GM12864 (cell line): ENCODE measurements around the gene LSP1.

ENCODE experiments used
- DNase-seq: peaks from one replicate; pipeline ENCODE4 v3.0.0-alpha.2; 2011; ENCODE audit warnings: low read depth
- H3K4me3 ChIP-seq: 2 replicates; pipeline ENCODE4 v1.5.1; 2011; ENCODE audit warnings: mild to moderate bottlenecking, low read depth, low read length, control low read depth
- CTCF ChIP-seq: IDR thresholded peaks from 2 replicates; pipeline ENCODE4 v1.5.1; 2011; ENCODE audit warnings: low read depth, mild to moderate bottlenecking, moderate library complexity, low read length, control low read depth, inconsistent platforms; ENCODE audit errors: missing control alignments

LSP1 gene

GRCh38 chr11:1842149-1843097 is 10.5 kb upstream of the LSP1 start:
- no peak for DNase-seq
- TF ChIP-seq CTCF = no peak
- no peak overlapping the region for H3K4me3 ChIP-seq

GRCh38 chr11:1843098-1843473 is 9.8 kb upstream of the LSP1 start:
- H3K4me3 ChIP-seq = no peak overlapping the region
- DNase-seq = no peak
- TF ChIP-seq CTCF = no peak

GRCh38 chr11:1843796-1844195 is 9.1 kb upstream of the LSP1 start:
- no peak overlapping the region for H3K4me3 ChIP-seq
- no peak for DNase-seq
- TF ChIP-seq CTCF = no peak

- DNase-seq = no peak
- H3K4me3 ChIP-seq = no peak overlapping the region
Observed at GRCh38 chr11:1844221-1845094, 8.4 kb upstream of the LSP1 start.

GRCh38 chr11:1845095-1845429 is 7.8 kb upstream of the LSP1 start:
- no peak for TF ChIP-seq CTCF
- DNase-seq = no peak
- H3K4me3 ChIP-seq = no peak overlapping the region

More at GRCh38 chr11:1844221-1845094, 8.4 kb upstream of the LSP1 start:
- TF ChIP-seq CTCF = no peak

- no peak for DNase-seq
- no peak overlapping the region for H3K4me3 ChIP-seq
- TF ChIP-seq CTCF = no peak
Observed at GRCh38 chr11:1845561-1846452, 7.1 kb upstream of the LSP1 start.
